Sigmoid colon (tissue), 4 donors: ENCODE data around the gene BUB1.

ENCODE experiments used
- EP300 ChIP-seq, 4 donors: sonication (generic); formaldehyde crosslinking; IDR thresholded peaks; one replicate each; pipeline ENCODE4 v1.6.1; 2017; ENCODE audit warnings: antibody characterized with exemption in 4 of 4
- POLR2A ChIP-seq, 2 donors: fragments of 450-650 bp; IDR thresholded peaks; one replicate each; pipeline ENCODE4 v1.6.1; 2016; ENCODE audit warnings: antibody characterized with exemption in 2 of 2, mild to moderate bottlenecking in 2 of 2, moderate library complexity in 2 of 2
- POLR2AphosphoS5 ChIP-seq, 4 donors: sonication (generic); formaldehyde crosslinking; IDR thresholded peaks; one replicate each; pipeline ENCODE4 v1.6.1; 2017; ENCODE audit warnings: antibody characterized with exemption in 4 of 4
- TF ChIP-seq, protein P1 (sequence below), 4 experiments: fragments of 450-650 bp in 3 of 4; fragments of 200-600 bp in 1 of 4; IDR thresholded peaks; one replicate each; pipeline ENCODE4 v1.5.1; 2016 to 2019; ENCODE audit warnings: antibody characterized with exemption in 4 of 4, mild to moderate bottlenecking in 3 of 4, moderate library complexity in 2 of 4

DNA sequence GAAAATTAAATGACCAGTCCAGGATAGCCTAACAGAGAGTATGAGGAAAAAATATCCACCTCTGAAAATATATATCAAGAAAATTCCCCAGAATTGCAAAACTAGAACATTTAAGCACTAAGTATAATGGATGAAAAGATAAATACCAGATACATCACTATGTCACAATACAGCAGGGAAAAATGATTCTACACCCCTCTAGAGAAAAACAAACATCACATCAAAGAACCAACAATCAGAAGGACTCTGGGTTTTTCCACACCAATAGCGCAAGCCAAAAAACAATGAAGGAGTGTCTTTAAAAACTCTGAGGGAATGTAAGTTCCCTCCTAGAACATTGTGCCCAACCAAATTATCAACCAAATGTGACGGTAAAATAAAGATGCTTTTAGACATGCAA, 13.7 kb downstream of the BUB1 start:
- no peak for TF ChIP-seq POLR2A (IDR thresholded peaks at IDR 0.05)
- no peak for TF ChIP-seq POLR2AphosphoS5 (IDR thresholded peaks at IDR 0.05)
- TF ChIP-seq, protein P1, sequence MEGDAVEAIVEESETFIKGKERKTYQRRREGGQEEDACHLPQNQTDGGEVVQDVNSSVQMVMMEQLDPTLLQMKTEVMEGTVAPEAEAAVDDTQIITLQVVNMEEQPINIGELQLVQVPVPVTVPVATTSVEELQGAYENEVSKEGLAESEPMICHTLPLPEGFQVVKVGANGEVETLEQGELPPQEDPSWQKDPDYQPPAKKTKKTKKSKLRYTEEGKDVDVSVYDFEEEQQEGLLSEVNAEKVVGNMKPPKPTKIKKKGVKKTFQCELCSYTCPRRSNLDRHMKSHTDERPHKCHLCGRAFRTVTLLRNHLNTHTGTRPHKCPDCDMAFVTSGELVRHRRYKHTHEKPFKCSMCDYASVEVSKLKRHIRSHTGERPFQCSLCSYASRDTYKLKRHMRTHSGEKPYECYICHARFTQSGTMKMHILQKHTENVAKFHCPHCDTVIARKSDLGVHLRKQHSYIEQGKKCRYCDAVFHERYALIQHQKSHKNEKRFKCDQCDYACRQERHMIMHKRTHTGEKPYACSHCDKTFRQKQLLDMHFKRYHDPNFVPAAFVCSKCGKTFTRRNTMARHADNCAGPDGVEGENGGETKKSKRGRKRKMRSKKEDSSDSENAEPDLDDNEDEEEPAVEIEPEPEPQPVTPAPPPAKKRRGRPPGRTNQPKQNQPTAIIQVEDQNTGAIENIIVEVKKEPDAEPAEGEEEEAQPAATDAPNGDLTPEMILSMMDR (IDR thresholded peaks at IDR 0.05), result no peak
- TF ChIP-seq EP300 (IDR thresholded peaks at IDR 0.05), result no peak
